Activated CD4-positive, CD25-positive, alpha-beta regulatory T cell treated with anti-CD3 and anti-CD28 coated beads, Interleukin-2, amount 50 U/mL, for 72 hours (primary cell): ENCODE results near the gene HSPA12A.

Experiments used
- DNase-seq: peaks from one replicate; pipeline ENCODE4 v3.0.0; 2021

HSPA12A gene

DNA sequence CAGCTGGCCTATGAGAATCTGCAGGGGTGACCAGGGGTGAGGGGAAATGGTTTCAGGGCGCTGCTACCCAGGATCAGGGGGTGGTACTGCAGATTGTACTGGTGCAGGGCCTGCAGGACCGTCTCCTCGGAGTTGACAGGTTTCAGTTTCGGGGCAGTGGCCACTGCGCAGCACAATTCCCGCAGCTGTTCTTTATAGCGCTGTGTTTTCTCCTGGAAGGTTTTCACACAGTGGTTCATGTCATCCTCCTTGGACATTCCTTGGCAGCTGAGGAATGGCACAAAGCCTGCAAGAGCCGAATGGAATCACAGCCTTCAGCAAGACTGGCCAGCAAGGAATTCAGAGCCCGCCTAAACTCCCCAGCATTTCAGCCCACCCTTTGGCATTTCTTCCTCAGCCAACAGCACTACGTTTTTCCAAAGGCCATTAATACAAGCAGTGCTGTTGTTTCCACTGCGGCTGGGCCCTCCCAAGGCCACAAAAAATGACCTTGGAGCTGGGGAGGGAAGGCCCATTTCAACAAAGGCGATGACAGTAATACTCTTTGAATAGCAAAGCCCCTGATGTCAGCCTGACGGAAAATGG lies 76.7 kb downstream of the HSPA12A start:
- DNase-seq = no peak

DNA sequence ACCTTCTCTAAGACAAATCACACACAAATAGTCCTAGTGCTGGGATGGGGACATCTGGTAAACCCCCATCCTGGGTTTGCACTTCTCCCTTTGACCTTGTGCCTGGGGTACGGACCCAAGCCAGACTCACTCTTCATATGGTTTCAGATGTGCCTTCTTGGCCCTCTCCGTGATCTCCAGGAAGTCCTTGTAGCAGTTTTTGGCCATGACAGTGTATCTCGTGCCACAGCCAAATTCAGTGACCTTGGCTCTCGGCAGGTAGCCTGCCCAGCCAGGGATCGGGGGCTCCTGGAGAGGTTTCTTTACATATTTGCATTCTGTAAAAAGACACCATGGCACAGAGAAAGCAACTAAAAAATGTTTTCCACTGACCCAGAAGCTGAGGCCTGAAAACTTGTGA lies 77.7 kb downstream of the HSPA12A start:
- no peak for DNase-seq

DNA sequence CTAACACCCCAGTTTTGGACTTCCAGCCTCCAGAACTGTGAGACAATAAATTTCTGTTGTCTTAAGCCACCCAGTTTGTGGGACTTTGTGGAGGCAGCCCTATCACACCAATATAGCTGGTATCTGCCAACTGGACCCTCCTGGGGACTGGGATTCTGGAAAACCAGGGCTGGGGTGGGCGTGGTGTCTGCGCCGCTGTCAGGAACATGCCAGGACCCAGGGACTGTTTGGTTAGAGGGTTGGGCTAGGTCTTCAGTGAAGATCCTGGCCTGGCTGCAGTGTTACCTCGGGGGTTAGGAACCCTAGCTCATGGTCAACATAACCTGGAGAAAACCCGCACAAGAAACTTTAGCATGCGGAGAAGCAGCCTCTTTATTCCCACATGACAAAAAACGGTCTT lies 79.0 kb downstream of the HSPA12A start:
- no peak for DNase-seq

DNA sequence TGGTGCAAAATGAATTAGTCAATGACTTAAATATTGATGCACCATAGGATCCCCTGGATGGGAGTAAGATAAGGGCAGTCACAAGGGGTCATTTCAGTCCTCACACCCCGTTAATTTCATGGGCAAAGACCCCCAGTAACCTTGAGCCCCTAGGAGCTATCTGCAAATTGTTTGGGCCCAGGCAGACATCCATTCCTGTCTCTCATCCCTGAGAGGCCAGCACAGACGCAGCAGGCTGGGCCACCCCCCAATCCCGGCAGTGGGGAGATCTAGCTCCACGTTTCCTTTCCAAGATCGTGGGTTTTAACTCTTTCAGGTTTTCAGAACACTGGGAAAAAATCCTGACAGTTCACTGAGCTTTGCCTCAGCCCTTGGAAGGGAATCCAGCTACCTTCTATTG lies 81.5 kb downstream of the HSPA12A start:
- DNase-seq = no peak

DNA sequence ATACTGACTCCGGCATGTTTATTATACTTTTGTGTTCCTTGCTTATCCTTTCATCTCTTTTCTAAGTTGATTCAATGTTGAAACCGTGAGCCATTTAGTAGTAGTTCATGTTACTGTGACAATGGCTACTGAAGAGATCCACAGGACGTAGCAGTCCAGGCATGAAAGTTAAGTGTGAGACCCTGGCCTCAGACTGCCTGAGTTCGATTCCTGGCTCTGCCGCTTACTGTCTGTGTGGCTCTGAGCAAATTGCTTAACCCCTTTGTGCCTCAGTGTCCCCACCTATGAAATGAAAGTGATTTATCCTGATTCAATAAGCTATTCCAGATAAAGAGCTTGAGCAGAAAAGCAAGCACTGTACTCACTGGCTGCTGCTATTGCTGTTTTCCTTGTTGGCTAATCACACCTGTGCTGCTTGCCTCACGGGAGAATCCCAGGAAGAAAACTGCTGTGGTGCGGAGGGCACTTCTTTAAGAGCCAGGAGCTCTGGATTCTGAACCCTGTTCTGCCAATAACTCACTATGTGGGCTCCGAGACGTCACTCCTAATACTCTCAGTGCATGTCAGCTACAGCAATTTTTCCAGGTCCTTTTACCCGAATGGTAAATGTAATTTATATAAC lies 83.2 kb downstream of the HSPA12A start:
- DNase-seq = no peak

DNA sequence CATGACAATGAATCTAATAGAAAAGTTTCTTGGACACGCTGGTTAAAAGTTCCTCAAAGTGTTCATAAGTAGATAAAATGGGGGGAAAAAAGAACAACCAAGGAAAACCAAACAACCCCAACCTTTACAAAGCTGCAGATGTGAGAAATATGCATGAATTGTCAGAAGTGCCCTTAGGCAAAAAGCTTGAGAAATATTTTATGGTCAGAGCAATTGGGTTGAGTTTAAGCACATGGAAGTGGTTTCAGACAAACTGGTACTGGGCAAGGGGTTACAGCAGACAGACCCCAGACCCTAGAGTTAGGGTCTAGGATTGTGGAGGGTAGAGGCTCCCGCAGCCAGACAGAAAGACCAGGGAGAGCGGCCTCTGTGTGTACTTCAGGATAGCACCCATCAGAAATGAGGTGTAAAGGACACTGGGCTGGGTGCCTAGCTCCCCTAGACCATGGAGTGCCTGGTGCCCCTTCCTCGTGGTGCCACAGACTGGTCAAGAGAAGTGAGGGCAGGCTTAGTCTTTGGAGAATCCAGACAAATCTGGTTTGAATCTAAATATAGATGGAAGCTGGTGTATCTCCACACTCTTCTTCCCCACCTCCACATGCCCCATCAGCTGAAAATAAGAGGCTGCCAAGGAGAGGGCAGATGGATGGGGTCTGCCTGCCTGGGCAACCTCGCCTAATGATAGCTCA lies 84.4 kb downstream of the HSPA12A start:
- no peak for DNase-seq

DNA sequence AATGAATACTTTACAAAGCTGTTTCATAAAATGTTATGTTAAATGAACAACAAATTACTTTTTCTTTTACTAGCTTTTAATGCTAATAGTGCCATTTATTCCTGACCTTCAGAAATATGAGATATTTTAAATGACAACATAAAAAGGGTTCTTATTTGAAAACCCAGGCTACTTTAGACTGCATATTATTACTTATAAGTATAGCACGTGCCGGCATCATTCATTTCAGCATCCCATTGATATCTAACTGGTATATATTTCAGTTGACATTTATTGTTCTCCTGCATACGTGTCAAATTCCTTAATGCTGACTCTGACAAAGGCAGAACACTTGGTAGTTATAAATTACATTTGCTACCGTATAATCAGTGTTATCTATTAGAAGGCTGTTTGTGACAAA lies 86.3 kb downstream of the HSPA12A start:
- DNase-seq = no peak

DNA sequence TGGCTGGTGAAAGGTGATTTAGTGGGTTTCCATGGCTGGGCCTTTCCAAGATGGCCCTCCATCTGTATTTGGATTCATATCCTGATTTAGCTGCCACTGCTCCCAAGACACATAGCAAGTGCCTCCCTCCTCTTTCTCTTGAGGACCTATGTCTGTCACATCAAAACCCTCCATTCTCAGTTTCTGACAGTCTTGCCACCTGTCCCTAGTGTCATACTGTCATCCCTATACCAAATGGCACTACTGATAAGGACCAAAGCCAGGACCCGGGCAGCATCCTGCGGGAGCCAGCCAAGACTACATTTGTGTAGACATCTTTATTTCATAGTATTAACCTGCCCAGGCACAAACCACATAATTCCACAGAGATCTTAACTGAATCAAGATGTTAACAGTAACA lies 86.8 kb downstream of the HSPA12A start:
- DNase-seq = no peak

DNA sequence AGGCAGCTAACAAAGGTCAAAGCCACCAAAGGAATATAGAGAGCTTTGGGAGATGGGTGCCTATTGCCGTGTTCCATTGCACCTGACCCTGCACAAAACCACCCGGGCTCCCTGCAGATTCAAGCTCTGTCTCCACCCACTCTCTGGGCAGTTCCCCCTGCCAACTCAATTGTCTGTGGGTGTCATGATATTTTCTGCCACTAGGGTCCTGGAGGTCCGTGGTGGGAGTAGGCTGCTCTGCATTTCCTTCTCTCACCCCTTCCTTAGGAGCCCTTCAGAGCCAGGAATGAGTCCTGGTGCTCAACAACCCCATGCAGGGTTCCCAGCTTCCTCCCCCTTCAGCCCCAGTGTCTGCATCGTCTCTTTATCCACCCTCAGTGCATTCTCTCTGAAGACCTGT lies 87.5 kb downstream of the HSPA12A start:
- DNase-seq = no peak

DNA sequence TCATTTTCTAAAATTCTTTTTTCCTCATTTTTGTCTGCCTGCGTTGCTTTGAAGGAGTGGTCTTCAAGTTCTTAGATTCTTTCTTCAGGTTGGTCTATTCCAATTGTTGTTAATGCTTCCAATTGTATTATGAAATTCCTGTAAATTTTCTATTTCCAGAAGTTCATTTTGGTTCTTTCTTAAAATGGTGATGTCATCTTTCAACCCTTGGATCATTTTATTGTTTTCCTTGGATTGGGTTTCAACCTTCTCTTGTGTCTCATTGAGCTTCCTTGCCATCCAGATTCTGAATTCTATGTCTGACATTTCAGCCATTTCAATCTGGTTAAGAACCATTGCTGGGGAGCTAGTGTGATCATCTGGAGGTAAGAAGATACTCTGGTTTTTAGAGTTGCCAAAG lies 88.5 kb downstream of the HSPA12A start:
- no peak for DNase-seq

DNA sequence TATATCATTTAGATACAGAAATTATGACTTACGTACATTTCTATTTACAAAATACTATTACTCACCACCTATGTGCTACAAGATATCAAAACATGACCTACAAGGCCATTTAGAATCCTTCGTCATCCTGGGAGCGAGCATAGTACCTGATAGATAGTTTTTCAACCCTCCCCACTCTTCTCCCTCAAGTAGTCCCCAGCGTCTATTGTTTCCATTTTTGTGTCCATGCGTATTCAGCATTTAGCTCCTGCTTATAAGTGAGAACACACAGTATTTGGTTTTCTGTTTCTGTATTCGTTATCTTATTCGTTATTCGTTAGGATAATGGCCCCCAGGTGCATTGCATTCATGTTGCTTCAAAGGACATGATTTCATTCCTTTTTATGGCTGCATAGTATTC lies 93.5 kb downstream of the HSPA12A start:
- no peak for DNase-seq

DNA sequence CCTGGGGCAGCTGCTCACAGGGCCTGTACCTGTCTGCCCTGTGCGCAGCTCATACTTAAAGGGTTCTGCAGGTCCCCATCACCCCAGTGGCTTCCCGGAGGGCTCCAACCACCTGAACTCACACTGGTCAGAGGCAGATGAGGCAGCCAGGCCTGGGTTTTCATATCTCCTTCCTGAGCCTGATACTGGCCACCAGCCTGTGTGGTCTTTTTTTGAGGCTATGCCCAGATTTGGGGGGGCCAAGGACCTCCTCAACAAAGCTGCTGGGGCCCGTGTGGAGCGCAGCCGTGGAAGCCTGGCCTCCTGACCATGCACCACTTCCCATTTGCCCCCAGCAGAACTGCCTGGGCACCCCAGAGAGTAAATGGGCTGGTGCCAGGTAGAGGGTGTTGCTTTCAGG lies 95.9 kb downstream of the HSPA12A start:
- DNase-seq = no peak

DNA sequence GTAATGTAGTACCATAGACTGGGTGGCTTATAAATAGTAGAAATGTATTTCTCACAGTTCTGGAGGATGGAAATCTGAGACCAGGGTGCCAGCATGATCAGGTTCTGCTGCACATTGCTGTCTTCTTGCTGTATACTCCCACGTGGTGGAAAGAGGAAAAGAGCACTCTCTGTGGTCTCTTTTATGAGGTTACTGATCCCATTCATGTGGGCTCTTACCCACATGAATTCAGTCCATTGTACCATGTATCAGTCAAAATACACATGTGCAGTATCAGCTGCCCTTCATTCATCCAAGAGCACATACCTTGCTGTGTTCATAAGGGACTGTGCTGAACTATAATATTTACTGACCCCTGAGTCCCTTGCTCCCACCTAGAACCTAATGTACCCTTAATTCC lies 104.5 kb downstream of the HSPA12A start:
- no peak for DNase-seq

DNA sequence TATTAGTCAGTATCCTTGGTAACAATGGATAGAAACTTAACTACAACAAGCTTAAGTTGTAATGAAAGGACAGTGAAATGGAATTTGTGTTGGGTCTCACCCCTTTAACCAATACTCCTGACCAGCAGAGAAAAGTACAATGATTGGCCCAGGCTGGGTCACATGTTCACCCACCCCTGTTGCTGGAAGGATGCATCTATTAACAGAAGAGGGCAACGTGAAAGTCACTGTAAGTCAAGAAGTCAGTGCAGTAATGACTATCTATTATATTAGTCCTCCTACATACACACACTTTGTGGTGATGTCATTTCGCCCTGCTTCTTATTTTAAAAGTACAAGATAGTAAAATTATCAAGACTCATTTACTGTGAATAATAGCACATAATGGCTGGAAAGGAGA lies 105.4 kb downstream of the HSPA12A start:
- no peak for DNase-seq

DNA sequence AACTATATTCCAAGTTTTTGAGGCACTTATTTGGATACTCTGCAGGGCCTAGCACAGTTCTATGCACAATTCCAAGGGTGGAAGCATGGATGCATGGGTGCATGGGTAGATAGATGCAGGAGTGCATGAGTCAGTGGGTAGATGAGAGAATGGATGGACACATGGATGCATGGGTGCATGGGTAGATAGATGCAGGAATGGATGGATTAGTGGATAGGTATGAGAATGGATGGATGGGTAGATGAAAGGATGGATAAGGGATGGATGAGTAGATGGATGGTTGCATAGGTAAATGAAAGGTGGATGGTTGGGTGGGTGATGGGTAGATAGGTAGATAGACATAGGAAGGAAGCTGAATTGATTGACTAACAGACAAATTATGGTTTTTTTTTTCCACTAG lies 106.0 kb downstream of the HSPA12A start:
- no peak for DNase-seq

DNA sequence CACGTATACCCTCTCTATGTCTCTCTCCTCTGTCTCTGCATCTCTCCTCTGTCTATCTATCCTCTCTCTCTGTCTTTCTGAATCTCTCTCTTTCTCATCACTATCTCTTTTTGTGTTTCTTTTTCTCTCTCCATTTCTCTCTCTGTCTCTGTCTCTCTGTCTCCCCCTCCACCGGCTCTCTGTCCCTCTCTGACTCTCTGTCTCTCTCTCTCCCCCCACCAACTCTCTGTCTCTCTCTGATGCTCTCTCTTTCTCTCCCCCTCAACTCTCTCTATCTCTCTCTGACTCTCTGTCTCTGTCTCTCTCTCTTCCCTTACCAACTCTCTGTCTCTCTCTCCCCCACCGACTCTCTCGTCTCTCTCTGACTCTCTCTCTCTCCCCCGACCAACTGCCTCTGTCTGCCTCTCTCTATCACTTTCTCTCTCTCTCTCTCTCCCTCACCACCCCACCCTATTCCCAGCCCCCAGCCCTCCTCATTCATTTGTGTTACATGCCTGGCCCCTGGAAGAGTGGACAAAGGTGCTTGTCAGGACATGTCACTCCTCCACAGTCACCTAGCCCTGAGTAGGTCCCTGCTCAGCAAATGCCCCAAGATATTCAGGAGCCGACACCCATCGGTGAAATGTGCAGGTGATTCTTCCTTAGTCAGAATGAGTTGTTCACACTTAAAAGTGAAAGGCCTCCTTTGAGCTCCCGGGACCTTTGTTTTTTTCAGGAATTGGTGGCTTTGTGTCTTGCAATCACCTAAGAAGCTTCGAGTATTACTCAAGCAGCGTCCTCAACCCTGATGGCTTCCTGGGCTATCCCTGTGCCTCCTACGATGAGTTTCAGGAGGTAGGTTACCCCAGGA lies 108.0 kb downstream of the HSPA12A start:
- DNase-seq = no peak

DNA sequence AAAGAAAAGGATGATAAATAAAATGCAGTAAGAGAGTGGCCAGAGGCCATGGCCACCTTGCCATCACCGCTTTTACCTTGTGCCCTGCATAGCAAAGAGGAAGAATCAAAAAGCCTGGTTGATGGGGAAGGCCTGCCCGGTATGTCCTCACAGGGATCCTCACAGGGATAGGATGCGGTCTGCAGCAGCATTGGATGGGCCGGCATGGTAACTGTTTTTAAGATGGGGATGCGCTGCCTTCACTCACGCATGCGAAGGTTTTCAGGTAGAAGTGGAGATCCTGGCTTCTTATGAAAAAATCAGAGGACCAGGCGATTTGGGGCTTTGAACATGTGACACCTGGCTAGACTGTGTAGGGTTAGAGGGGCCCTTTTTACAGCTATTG lies 109.2 kb downstream of the HSPA12A start:
- no peak for DNase-seq

DNA sequence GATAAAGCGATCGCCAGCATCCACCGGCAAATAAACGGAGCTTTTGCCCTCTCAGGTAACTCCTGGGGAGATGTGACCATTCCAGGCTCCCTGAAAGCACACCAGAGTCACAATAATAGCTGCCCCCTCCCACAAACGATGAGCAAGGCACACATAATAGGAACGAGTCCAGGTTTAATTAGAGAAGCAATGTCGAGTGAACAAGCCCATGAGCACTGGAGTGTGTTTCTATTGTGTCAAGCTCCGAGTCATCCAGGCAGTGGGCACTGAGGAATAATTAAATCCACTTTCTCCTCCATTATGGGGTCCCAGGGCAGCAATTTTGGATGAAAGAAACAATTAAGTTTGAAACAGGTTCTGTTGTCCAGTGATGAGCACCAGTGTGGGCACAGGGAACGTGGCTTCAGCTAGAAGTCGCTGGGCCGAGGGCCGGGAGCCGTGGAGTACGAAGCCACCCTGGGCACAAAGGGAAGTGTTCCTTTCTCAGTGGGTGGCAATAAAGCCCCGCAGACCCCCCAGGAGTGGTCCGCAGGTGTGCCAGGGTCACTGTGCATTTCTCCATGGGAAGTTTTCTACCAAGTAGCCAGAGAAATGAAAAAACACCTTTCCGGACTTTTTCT lies 109.7 kb downstream of the HSPA12A start:
- no peak for DNase-seq

DNA sequence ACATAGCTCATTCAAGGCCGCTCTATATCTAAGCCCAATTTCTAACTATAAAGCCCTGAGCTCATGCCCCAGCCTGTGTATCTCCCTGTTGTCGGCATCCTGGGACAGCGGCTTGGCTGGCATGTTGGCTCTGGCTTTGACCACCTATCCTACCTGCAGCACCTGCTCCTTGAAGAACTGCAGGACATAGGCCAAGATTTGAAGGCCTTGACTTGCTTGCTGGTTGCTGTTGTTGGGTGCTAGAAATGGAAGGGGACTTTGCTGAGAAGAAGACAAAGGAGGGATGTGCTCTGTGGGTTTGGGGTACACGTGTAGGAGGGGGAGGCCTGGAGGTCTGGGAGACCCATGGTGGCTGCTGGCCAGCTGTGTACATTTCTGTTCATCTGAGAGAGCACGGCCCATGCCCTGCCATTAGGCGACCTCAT lies 110.5 kb downstream of the HSPA12A start:
- no peak for DNase-seq

DNA sequence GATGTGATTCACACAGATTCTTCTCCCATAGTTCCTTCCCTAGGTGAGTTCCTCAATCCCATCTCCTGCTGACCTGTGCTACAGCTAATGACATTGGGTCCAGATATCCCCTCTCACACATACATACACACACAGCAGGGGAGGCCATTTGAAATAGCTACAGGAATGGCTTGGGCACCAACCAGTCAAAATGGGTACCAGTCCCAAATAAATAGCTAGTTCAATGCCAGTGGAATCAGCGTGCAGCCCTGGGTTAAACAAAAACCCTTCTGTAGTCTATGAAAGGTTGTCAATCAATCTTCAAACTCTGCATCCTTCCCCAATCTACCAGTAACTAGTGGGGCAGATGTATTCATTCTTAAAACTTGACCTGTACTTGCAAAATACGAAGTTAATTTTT lies 112.3 kb downstream of the HSPA12A start:
- DNase-seq = no peak

DNA sequence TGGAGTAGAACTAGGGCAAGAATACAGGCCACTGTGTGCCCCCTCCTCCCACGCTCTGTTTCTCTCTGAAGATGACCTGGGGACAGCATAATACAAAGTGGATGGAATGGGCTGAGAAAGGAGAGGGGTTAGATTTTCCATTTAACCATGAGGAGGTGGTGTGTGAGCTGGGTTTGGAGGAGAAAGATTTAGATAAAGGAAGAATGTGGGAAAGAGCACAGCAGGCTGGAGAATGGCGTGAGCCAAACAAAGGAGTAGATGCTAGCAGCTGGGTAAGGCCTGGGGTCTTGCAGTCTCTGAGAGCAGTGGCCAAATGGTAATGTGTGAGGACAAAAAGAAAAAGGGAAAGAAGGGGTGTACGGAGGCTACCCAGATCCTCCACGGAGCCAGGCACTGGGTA lies 113.0 kb downstream of the HSPA12A start:
- no peak for DNase-seq

DNA sequence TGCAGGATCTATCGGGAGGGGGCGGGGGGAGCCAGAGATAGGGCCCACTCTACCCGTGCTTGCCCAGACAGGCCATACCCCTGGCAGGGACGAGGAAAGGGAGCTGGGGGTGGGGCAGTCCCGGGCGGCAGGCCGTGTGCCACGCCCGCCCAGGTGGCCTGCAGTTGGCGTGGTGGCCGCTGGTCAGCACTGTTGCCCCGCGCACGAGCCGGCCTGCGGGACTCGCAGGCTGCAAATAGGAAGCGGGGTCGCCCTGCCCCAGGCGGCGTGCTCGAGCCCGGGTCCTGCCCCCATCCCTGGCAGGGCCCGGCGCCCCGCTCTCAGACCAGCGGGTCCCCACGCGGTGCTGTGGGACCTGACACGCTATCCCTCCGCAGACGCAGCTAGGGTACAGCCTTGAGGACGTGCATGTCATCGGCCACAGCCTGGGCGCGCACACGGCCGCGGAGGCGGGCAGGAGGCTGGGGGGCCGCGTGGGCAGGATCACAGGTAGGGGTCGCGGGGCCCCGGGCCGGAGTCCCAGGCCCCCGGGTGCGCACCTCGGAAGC lies 114.9 kb downstream of the HSPA12A start:
- DNase-seq = no peak

DNA sequence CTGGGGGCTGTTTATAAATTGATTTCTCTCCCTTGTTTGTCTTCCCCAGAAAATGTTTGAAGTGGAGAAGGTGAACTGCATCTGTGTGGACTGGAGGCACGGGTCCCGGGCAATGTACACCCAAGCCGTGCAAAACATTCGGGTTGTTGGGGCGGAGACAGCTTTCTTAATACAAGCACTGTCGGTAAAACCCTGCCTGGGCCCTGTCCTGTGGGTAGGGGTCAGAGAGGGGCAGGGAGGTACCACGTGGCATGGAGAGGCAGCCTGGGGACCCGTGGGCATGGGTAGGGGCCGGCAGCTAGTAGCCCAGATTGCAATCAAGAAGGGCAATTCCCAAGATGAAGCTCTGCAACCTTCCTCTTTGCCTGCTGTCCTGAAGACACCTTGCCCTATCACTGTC lies 115.6 kb downstream of the HSPA12A start:
- DNase-seq = no peak
